OCI-LY3 (cell line): ENCODE measurements around the gene ZSCAN5A.

ENCODE experiments used
- EZH2phosphoT487 ChIP-seq: fragments of 200-600 bp; shearing (Covaris generic); IDR thresholded peaks from 2 replicates; pipeline ENCODE4 v1.6.1; 2018; ENCODE audit warnings: antibody characterized with exemption, mixed run types, low read depth
- TF ChIP-seq, protein P1 (sequence below): fragments of 200-600, 300-600 bp; sonication (generic); IDR thresholded peaks from 2 replicates; pipeline ENCODE4 v1.5.1; 2014; ENCODE audit warnings: antibody characterized with exemption, low read length, low read depth

DNA sequence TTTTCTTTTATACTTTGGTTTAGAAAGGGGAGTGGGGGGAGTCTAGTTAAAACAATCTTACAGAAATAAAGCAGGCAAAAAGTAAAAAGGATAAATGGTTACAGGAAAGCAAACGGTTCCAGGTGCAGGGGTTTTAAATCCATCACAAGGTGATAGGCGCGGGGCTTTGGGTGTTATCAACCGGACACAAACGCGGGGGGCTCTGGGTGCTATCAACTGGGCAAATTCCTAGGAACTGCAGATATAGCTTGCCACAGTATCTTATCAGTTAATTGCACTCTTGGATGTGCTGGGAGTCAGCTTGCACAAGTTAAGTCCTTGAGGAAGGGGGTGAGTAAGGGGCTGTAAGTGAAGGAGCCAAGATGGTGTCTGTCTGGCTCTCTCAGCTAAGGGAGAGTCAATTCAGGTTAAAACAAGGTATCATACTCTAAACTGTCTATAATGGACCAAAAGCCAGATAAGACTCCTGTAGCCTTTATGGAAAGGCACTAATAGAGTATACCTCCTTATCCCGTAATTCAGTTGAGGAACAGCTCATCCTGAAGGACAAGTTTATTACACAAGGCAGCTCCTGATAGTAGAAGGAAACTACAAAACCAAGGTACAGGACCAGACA lies 32.6 kb upstream of the ZSCAN5A start:
- TF ChIP-seq, protein P1, sequence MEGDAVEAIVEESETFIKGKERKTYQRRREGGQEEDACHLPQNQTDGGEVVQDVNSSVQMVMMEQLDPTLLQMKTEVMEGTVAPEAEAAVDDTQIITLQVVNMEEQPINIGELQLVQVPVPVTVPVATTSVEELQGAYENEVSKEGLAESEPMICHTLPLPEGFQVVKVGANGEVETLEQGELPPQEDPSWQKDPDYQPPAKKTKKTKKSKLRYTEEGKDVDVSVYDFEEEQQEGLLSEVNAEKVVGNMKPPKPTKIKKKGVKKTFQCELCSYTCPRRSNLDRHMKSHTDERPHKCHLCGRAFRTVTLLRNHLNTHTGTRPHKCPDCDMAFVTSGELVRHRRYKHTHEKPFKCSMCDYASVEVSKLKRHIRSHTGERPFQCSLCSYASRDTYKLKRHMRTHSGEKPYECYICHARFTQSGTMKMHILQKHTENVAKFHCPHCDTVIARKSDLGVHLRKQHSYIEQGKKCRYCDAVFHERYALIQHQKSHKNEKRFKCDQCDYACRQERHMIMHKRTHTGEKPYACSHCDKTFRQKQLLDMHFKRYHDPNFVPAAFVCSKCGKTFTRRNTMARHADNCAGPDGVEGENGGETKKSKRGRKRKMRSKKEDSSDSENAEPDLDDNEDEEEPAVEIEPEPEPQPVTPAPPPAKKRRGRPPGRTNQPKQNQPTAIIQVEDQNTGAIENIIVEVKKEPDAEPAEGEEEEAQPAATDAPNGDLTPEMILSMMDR: no peak
- no peak for TF ChIP-seq EZH2phosphoT487
